Trophoblast cell (in vitro differentiated cells and primary cell): ENCODE results near the gene S100A7A.

Experiments
- DNase-seq, 2 donors: peaks; one replicate each; pipeline ENCODE4 v3.0.0-alpha.2; 2016
- H2AFZ ChIP-seq: 2 replicates; pipeline ENCODE4 v1.6.1; 2013; ENCODE audit warnings: low read length, moderate library complexity, mild to moderate bottlenecking; ENCODE audit not compliant: insufficient read depth, poor library complexity
- H2AK5ac ChIP-seq: 2 replicates; pipeline ENCODE4 v1.6.1; 2013; ENCODE audit warnings: mild to moderate bottlenecking, low read length
- H2BK120ac ChIP-seq: 2 replicates; pipeline ENCODE4 v1.6.1; 2013; ENCODE audit warnings: low read length, mild to moderate bottlenecking, moderate library complexity; ENCODE audit not compliant: insufficient read depth, poor library complexity
- H2BK12ac ChIP-seq: 2 replicates; pipeline ENCODE4 v1.6.1; 2013; ENCODE audit warnings: mild to moderate bottlenecking, low read length, moderate library complexity
- H2BK5ac ChIP-seq: 2 replicates; pipeline ENCODE4 v1.6.1; 2013; ENCODE audit warnings: low read length, low read depth, moderate library complexity, mild to moderate bottlenecking; ENCODE audit not compliant: poor library complexity
- H3K14ac ChIP-seq: 2 replicates; pipeline ENCODE4 v1.6.1; 2013; ENCODE audit warnings: mild to moderate bottlenecking, low read length
- H3K18ac ChIP-seq: 2 replicates; pipeline ENCODE4 v1.6.1; 2013; ENCODE audit warnings: mild to moderate bottlenecking, low read length
- H3K23ac ChIP-seq: 2 replicates; pipeline ENCODE4 v1.6.1; 2013; ENCODE audit warnings: low read length
- H3K27ac ChIP-seq: 2 replicates; pipeline ENCODE4 v1.5.1; 2013; ENCODE audit warnings: low read depth, mild to moderate bottlenecking, inconsistent platforms, low read length, moderate library complexity
- H3K27me3 ChIP-seq: 2 replicates; pipeline ENCODE4 v1.6.1; 2013; ENCODE audit warnings: inconsistent platforms, mild to moderate bottlenecking, low read length, moderate library complexity; ENCODE audit not compliant: insufficient read depth
- H3K36me3 ChIP-seq, 2 experiments: 1 replicate in 1 of 2; 2 replicates in 1 of 2; pipeline ENCODE4 v1.6.1; 2013; ENCODE audit warnings: low read length in 2 of 2, mild to moderate bottlenecking in 2 of 2, moderate library complexity in 1 of 2; ENCODE audit not compliant: insufficient read depth in 2 of 2, control insufficient read depth in 1 of 2
- H3K4ac ChIP-seq: 2 replicates; pipeline ENCODE4 v1.6.1; 2013; ENCODE audit warnings: low read depth, mild to moderate bottlenecking, low read length, moderate library complexity
- H3K4me1 ChIP-seq, 2 experiments: 1 replicate in 1 of 2; 2 replicates in 1 of 2; pipeline ENCODE4 v1.6.1; 2013; ENCODE audit warnings: low read length in 2 of 2, mild to moderate bottlenecking in 2 of 2, moderate library complexity in 1 of 2; ENCODE audit not compliant: insufficient read depth in 2 of 2, control insufficient read depth in 1 of 2
- H3K4me2 ChIP-seq: 2 replicates; pipeline ENCODE4 v1.6.1; 2013; ENCODE audit warnings: inconsistent platforms, mild to moderate bottlenecking, low read length, moderate library complexity
- H3K4me3 ChIP-seq: 2 replicates; pipeline ENCODE4 v1.5.1; 2013; ENCODE audit warnings: mild to moderate bottlenecking, low read depth, low read length, inconsistent platforms
- H3K79me1 ChIP-seq: one replicate; pipeline ENCODE4 v1.6.1; 2013; ENCODE audit warnings: low read length
- H3K79me2 ChIP-seq: 2 replicates; pipeline ENCODE4 v1.6.1; 2013; ENCODE audit warnings: low read length, mild to moderate bottlenecking; ENCODE audit not compliant: control insufficient read depth, insufficient read depth, poor library complexity
- H3K9ac ChIP-seq: 2 replicates; pipeline ENCODE4 v1.6.1; 2013; ENCODE audit warnings: mild to moderate bottlenecking, low read length
- H3K9me3 ChIP-seq: 2 replicates; pipeline ENCODE4 v1.6.1; 2013; ENCODE audit warnings: low read depth, mild to moderate bottlenecking, control low read depth, inconsistent platforms, low read length; ENCODE audit not compliant: insufficient read depth
- H4K12ac ChIP-seq: 2 replicates; pipeline ENCODE4 v1.6.1; 2013; ENCODE audit warnings: low read depth, mild to moderate bottlenecking, low read length, moderate library complexity
- H4K8ac ChIP-seq: 2 replicates; pipeline ENCODE4 v1.6.1; 2013; ENCODE audit warnings: low read depth, mild to moderate bottlenecking, low read length, moderate library complexity
- H4K91ac ChIP-seq: one replicate; pipeline ENCODE4 v1.6.1; 2013; ENCODE audit warnings: low read depth, mild to moderate bottlenecking, low read length, moderate library complexity
- WGBS: extraction: QIAGEN DNeasy Blood & Tissue Kit; methylation state at CpG from one replicate; pipeline ENCODE4 v1.1.7; 2013; ENCODE audit warnings: missing lambda C conversion rate; ENCODE audit not compliant: insufficient read length, insufficient coverage; ENCODE audit errors: extremely low coverage; 5-methylcytosine and 5-hydroxymethylcytosine counted together

The S100A7A gene

DNA sequence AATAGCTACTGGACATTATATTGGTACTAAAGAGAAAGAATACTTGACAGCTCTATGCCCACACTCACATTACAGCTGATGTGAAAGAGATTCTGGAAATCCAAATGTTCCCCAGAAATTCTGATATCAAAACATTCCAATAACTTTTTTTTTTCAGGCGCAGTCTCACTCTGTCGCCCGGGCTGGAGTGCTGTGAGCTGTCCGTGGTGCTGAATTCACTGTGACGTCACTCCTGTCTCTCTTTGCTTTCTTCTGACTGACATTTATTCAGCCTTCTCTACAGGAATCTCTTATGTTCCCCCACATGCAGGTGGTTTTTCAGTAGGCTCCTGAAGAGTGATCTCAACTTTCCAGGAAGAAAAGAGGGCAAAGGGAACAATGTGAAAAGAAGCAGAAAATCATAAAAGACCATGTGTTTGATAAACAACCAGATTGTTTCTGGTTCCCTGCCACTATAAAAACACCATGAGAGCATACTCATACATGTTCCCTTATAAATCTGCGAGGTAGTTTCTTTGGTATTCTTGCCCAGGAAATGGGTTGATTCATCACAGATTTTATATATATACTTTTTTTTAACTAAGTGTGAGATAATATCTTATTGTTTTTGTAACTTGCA lies 6.2 kb downstream of the S100A7A start:
- H4K91ac ChIP-seq: no peak overlapping the region
- H2AFZ ChIP-seq: no peak overlapping the region
- no peak overlapping the region for H4K12ac ChIP-seq
- H3K9ac ChIP-seq: no peak overlapping the region
- no peak overlapping the region for H2AK5ac ChIP-seq
- H3K9me3 ChIP-seq: peaks cover 1% of the 10 kb centered on the region
- H3K27me3 ChIP-seq: no peaks in the 10 kb centered on the region
- no peak overlapping the region for H3K14ac ChIP-seq
- H2BK12ac ChIP-seq: no peak overlapping the region
- H3K4me2 ChIP-seq: no peak overlapping the region
- no peaks in the 10 kb centered on the region for H3K36me3 ChIP-seq
- H3K27ac ChIP-seq: no peak overlapping the region
- no peak overlapping the region for H2BK120ac ChIP-seq
- no peak overlapping the region for H2BK5ac ChIP-seq
- no peaks in the 10 kb centered on the region for H3K79me1 ChIP-seq
- DNase-seq: peak; percentile 37 to 82
- no peak overlapping the region for H4K8ac ChIP-seq
- no CpG with 5 or more reads among the region's 6 CpGs for WGBS
- no peak overlapping the region for H3K23ac ChIP-seq
- no peak overlapping the region for H3K4me3 ChIP-seq
- H3K4me1 ChIP-seq: no peaks in the 10 kb centered on the region
- no peak overlapping the region for H3K4ac ChIP-seq
- no peaks in the 10 kb centered on the region for H3K79me2 ChIP-seq
- no peak overlapping the region for H3K18ac ChIP-seq

DNA sequence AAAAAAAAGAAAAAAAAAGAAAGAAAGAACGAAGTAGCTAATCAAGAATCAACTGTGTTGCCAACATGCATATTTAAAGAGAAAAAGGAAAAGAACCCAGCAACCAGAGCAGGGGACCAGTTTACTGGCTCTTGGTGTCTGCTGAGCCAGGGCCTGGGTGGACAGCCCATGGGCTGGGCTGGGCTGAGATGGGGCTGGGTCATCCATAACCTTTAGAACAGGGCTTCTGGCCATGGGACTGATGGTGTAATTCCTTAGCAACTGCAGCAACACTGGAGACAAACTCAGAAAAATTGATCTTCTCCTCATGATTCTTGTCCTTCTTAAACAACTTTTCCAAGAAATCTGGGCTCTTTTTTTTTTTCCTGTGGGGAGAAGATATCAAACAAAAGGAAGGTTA lies 10.5 kb downstream of the S100A7A start:
- Histone ChIP-seq H3K4me2 (no peak overlapping the region), H4K8ac (no peak overlapping the region), H2AFZ (no peak overlapping the region), H3K9ac (no peak overlapping the region), H4K12ac (no peak overlapping the region), H3K18ac (no peak overlapping the region), H3K27ac (no peak overlapping the region), H3K36me3 (no peaks in the 10 kb centered on the region), H3K4ac (no peak overlapping the region), H3K79me2 (no peaks in the 10 kb centered on the region), H2AK5ac (no peak overlapping the region), H4K91ac (no peak overlapping the region), H3K9me3 (peaks cover 5% of the 10 kb centered on the region), H2BK12ac (no peak overlapping the region), H2BK5ac (no peak overlapping the region), H3K14ac (no peak overlapping the region), H3K4me1 (no peaks in the 10 kb centered on the region), H3K27me3 (no peaks in the 10 kb centered on the region), H3K4me3 (no peak overlapping the region), H2BK120ac (no peak overlapping the region), H3K79me1 (no peaks in the 10 kb centered on the region), H3K23ac (no peak overlapping the region)
- no CpG with 5 or more reads among the region's 1 CpG for WGBS
- no peak for DNase-seq

DNA sequence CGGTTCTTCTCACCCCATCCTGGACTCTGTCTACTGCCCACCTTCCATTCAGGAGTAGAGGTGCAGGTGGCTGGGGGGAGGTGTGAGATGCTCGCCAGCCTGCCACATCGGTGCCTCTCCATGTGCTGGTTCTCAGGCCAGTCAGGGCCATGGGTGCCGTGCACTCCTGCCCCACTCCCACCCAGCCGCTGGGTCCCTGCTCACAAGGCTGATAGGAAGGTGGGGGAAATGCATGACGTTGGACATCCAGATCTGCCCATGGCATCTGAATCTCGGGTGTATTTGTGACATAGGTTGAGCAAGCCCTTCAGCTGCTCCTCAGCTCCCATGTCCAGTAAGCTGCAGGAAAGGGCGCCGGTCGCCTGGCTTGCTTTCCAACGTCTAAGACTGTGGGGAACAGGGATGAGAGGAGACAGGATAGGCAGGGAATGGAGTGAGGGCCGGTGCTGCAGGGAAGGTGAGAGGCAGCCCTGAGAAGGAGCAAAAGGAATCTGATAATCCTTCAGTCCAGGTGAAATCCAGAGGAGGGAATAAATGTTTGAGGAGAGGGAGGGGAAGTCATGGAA lies 11.8 kb downstream of the S100A7A start:
- Histone ChIP-seq H3K4me3 (no peak overlapping the region), H3K9ac (no peak overlapping the region)
- no CpG with 5 or more reads among the region's 12 CpGs for WGBS

DNA sequence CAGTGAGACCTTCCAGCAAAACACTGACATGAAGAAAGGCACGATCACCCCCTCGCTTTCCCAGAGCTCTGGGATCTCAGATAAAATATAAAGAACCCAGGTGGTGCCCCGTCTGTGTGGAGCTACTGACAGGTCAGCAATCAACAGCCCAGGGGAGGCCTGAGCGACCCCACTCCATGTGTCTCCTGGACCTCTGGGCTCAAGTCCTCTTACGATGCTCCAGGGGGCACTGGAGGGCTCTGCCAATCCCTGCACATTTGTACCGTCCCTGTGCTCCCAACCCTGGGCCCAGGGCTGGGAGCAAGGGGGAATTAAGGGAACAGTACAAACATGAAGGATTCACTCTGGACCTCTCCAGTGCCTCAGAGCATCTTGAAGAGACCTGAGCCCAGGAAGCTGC lies 12.5 kb downstream of the S100A7A start:
- Histone ChIP-seq H2BK5ac (no peak overlapping the region), H3K18ac (no peak overlapping the region), H3K4me3 (no peak overlapping the region), H4K12ac (no peak overlapping the region), H2BK120ac (no peak overlapping the region), H3K4ac (no peak overlapping the region), H3K27me3 (no peaks in the 10 kb centered on the region), H3K79me1 (no peaks in the 10 kb centered on the region), H2AK5ac (no peak overlapping the region), H3K79me2 (no peaks in the 10 kb centered on the region), H3K36me3 (no peaks in the 10 kb centered on the region), H3K27ac (no peak overlapping the region), H3K4me1 (no peaks in the 10 kb centered on the region), H2BK12ac (no peak overlapping the region), H3K9ac (no peak overlapping the region), H4K91ac (no peak overlapping the region), H4K8ac (no peak overlapping the region), H3K14ac (no peak overlapping the region), H3K9me3 (peaks cover 5% of the 10 kb centered on the region), H2AFZ (no peak overlapping the region), H3K23ac (no peak overlapping the region), H3K4me2 (no peak overlapping the region)
- no CpG with 5 or more reads among the region's 6 CpGs for WGBS
- DNase-seq: no peak

More for the DNA sequence above, 11.8 kb downstream of the S100A7A start:
- no peak for DNase-seq
- Histone ChIP-seq H3K27me3 (no peaks in the 10 kb centered on the region), H3K4ac (no peak overlapping the region), H3K27ac (no peak overlapping the region), H3K18ac (no peak overlapping the region), H2AK5ac (no peak overlapping the region), H2BK120ac (no peak overlapping the region), H2BK5ac (no peak overlapping the region), H3K79me2 (no peaks in the 10 kb centered on the region), H3K23ac (no peak overlapping the region), H4K91ac (no peak overlapping the region), H2BK12ac (no peak overlapping the region), H3K14ac (no peak overlapping the region), H2AFZ (no peak overlapping the region), H4K12ac (no peak overlapping the region), H3K79me1 (no peaks in the 10 kb centered on the region), H4K8ac (no peak overlapping the region), H3K4me2 (no peak overlapping the region), H3K36me3 (no peaks in the 10 kb centered on the region), H3K9me3 (peaks cover 5% of the 10 kb centered on the region), H3K4me1 (no peaks in the 10 kb centered on the region)
